GM19463 (cell line): ENCODE results near the gene MYO1D.
"Not testable (repeated sequence)": the region's sequence is repeated elsewhere in the genome, so short reads cannot be mapped to it uniquely, and the experiment has no call there.

Experiments
- ATAC-seq: cut with Tn5 transposase; IDR thresholded peaks from one replicate; pipeline ENCODE4 v1.9.1; 2021; ENCODE audit warnings: mild to moderate bottlenecking, moderate library complexity; ENCODE audit not compliant: unreplicated experiment

MYO1D gene

DNA sequence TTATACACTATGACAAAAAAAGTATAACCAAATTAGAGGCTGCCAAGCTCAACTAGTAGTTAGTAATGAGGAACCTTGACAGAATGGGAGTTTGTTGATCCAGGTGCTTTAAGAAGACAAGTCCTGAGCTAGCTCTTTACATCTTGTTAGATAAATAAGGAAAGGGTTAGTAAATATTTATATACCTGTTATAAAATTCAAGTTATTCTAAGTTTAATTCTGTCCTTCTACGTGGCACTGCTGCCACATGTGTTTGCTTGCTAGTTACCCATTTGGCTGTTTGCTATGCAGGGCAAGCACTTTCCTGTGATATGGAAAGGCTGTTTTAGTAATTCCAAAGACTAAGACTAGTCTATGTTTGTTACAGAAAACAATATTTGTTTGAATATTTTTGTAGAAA lies 180.5 kb downstream of the MYO1D start:
- ATAC-seq: no peak

DNA sequence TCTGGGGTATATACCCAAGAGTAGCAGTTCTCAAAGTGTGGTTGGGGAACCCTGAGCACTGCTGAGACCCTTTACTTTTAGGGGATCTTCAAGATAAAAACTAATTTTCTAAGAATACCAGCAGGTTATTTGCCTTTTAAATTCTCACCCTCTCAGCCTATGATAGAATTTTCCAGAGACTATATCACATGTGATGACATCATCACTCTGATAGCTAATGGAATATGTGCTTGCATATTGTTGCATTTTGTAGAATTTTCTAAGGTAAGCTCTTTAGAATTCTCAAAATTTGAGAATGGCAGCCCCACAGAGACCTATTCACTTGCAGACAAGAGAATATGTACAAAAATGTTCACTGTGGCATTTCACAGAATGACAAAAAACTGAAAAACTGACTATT lies 181.1 kb downstream of the MYO1D start:
- no peak for ATAC-seq

DNA sequence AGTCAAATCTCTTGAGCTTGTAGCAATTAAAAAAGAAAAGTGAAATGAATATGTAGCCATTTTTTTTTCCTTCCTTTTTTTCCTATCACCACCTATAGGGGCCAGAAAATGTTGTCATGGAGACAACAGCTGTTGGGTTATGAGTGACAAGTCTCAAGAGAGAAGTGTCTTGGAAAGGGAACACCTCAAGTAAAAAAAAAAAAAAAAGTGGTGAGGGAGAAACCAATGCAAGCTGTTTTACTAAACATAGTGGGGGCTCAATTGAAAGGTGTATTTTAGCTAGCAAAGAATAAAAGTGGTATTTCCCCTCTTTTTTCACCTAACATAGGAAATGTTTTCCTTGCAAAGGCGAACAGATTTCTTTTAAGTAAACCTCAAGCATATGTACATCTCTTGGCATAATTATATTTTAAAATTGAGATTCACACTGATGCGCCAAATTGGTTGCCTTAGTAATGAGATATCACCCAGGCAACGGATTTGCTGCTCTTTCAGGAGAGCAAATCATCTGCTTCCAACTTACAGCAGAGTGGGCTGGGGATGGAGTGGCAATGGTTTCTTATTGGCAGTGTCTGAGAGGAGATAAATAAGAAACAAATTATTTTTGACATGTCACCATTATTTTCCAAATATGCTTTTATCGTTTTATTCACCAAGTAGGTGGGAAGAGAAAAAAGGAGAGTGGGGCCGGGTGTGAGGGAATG lies 183.6 kb downstream of the MYO1D start:
- ATAC-seq: no peak

DNA sequence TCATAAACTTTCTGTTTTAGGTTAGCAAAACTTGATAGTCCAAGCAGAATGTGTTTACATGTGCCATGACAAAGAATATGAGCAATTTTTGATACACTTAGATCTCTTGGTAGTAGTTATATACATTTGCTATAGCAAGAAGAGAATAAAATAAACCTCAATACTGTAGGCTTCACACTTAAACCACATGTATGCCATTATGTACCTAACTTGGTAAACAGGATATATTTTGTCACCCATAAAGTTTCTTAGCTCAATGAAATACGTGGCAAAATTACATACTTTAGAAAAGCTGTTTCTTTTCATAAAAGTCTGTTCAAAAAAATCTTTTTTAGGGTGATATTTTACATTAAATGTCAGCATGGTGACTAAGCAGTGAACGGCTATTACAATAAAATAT lies 184.7 kb downstream of the MYO1D start:
- ATAC-seq: no peak

DNA sequence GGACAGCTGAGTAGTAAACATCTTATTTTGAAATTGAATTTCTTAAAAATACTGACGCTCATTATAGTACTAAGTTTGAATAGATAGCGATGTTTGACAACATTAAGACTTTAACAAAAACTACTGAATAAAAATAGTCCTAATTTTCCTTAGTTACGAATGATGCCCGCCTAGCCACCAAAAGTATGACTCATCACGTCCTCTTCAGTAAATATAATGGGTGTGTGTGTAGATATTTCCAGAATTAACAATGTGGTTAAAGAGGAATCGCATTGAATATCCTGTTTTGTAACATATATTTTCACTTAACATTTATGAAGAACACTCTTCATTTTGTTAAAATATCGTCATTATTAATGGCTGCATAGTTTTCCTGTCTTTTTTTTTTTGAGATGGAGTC lies 187.6 kb downstream of the MYO1D start:
- ATAC-seq: no peak

DNA sequence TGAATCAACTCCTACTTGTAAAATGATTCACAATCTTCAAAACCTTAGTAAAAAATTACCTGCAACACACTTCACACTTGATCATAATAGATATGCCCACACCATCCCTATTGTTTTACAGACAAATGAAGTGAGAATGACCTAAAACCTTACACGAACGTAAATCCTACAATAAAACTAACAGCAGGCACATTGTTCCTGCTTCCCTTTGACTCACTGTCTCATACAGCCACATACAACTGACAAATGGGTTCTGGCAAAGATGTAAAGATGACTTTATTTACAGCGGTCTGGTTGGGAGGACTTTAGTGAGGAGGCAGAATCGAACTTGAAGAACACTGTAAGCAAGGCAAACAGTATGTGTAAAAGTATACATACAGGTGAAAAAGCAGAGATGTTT lies 188.7 kb downstream of the MYO1D start:
- no peak for ATAC-seq

DNA sequence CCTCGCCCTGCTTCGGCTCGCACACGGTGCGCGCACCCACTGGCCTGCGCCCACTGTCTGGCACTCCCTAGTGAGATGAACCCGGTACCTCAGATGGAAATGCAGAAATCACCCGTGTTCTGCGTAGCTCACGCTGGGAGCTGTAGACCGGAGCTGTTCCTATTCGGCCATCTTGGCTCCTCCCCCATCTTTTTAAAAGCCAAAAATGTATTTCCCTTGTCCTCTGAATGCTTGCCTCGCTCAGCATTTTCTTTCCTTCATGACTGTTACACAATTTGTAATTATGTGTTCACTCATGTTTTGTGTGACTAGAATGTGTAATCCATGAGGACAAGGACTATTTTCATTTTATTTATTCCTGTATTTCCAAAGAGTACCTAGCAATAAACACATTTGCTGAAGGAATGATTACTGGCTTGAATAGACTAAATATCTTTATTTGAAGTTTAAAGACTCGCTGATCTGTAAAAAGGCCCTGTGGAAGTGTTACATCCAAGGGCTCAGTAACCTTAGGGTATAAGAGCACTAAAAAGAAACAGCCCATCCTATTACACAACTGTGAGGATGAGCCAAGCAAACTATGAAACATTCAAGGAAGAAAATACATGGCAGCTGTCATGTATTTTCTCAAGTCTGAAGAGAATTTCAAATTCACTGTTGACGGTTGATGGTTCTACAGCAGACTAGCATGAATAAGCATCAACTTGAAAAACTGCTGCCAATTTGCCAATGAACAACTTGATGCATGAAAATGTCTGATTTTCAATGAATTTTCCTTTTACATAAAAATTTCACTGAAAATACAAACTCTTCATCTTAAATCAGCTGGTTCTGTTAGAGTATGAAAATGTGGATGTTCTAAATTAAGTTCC lies 192.6 kb downstream of the MYO1D start:
- no peak for ATAC-seq

DNA sequence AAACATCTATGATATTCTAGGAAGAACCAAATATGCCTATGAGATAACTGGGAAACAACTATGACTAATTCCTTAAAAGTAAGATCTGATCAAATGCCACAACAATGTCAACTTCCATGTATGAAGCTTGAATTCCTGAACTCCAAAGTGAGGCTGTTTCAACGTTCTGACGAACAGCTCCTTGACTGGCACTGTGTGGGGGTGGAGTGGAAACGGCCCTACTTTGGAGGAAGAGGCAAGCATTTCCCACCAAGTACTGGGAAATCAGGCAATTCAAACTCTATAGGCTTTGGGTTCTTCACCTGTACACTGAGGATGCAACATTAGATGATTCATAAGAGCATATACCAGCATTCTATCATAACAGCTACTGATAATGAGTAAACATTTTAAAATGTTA lies 203.0 kb downstream of the MYO1D start:
- no peak for ATAC-seq

DNA sequence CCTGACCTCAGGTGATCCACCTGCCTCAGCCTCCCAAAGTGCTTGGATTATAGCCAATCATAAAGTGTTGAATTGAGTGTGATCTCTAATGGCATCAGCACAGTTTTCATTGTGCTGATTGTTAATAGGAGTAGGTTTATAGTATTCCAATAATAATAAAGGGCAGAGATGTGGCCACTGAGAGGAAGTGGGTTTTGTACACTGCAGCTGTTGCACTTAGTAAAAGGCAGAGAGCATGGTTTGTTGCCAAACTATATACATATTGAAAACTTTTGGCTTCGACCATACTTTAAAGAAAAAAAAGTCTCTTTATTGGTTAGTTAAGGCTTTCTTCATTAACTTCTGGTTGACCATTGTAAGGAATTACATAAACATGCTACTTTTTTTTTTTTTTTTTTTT lies 204.2 kb downstream of the MYO1D start:
- ATAC-seq: no peak

DNA sequence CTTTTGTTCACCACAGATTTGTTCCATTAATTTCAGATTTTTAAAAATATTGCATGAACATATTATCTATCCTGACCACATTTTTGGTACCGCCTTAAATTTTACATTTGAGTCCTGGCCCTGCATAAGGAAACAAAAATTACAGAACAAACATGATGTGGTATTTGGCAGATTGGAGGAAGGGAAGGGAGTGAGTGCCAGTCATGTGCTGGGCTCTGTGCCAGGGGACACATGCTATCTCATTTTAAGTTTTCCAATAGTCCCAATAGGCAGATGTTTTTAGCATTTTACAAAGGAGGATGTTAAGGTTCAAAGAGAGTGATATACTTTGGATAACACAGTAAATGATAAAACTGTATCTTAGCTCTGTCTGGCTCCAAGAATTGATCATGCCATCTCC lies 205.0 kb downstream of the MYO1D start:
- ATAC-seq: no peak

DNA sequence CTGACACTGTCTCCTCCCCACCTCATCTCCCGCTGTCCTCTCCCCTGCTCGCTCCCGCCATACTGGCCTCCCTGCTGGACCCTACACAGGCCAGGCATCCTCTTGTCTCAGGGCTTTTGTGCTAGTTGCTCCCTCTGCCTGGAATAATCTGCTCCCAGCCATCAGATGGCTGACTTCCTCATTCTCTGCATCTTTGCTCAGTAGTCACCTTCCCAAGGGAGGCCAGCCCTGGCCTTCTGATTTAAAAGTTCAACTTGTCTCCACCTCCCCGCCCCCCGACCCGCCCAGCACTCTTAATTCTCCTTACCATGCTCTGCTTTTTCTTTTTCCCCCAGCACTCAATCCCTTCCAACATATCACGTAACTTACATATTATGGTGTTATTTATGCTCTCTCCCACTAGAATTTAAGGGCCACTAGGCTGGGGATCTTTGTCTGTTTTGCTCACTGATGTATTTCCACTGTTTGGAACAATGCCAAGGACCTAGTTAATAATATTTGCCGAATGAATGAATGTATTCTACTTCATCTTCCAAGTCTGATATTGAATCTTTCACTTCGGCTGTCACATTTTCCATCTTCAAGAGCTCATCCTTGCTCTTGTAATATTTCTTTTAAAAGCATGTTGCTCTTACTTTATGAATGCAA lies 211.9 kb downstream of the MYO1D start:
- no peak for ATAC-seq

DNA sequence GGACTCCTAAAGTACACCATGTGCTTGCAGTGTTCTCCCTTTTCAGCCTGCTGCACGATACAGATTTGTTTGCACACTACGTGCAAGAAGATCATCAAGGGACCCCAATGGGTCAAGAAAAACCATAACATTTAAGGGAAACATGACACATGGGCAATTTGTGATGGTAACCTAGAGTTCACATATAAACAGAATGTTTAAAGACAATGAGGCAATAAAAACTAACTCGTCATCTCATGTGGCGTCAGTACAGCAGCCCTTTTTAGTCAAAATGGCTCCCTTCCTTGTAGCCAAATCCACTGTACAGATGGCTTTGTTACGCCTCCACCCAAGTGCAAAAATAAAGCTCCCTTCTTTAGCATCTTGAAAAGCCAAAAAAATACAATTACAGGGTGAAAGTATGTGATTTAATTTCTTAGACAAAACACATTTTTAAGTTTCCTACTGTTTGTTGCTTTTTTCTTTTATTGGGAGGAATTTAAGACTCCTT lies 216.4 kb downstream of the MYO1D start:
- no peak for ATAC-seq

DNA sequence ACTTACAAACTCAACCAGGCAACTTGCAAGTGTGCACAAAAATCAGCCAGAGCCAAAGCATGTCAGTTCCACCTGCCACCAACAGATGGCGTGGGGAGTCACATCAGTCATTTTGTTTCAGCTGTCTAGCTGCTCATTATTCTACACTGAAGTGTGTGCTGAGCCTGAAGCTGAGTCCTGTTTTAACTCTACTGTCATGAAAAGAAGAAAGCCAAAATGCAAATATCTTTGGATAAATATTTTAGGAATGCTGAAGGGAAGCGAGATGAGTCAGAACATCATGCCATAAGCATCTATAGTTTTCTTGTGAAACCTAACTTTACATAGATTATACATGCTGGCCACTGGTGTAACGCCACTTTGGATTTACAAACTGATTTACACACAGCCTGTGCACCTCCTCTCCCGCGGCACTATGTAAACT lies 217.5 kb downstream of the MYO1D start:
- no peak for ATAC-seq

DNA sequence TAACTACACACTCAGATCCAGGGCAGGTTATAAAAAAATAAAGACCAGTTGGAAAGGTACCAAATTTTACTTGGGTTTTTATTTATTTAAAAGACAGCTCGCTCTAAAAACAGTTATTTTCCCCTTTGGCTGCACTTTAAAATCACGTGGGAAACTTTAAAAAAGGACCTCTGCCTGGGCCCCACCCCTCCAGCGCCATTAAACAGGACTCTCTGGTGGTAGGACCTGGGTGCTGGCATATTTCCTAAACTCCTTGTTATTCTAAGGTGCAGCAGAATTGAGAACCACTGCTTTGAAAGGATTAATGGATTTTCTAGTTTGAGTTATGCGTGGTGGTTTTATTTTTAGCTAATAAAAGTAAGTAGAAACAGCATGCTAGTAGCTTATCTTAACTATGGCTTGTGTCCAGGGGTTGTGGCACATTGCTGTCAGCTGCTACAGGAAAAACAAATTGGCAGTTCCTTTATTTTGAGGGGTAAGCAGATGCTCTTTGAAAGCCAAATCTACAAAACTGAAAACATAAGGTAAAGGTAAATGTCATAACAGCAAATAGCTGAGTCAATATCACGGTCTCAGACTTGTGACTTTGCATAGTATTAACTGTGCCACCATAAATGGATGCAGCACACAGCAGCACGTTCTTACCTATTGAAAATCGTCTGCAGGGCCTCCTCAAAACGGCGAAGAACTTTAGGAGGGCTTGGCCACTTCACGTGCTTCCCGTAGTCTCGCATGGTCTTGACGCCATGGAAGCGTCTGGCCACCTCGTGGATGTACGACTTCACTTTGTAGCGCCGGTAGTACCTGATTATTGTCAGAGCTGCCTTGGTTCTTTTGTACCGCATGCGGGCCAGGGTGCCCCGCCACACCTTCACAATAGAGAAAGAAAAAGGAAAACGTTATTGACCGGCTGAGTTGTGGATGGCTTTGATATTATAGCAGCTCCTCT lies 218.2 kb downstream of the MYO1D start:
- no peak for ATAC-seq

DNA sequence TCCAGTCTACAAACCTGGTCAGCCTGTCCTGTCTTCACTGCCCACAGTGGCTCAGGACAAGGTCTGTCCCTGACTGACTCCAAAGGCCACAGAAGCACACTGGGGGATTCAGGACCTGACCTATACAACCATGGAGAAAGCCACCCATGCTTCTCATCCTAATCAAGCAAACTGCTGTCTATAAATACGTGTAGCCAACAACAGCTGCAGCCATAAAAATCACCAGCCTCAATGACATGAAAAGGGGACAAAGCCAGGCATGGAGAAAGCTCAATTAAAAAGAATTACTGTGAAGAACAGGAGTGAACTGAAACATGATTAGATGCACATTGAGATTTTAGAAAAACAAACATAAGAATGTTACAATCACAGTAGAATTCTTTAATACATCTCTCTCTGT lies 220.0 kb downstream of the MYO1D start:
- no peak for ATAC-seq

DNA sequence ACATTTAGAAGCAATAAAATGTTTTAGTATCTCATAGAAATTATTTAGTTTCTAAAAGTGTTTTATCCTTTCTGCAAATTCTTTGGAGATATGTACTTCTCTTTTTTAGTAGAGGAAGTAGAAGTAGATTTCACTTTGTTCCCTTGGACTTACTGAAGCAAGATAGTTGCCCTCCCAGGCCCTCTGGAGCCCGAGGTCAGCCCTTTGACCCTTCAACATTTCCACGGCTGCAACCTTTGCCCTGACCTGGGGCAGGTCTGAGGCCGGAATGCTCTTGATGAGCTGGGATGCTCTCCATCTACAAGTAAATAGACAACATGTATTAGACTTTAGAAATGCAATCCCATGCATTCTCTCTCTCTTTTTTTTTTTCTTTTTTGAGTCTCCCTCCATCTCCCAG lies 222.6 kb downstream of the MYO1D start:
- ATAC-seq: no peak

DNA sequence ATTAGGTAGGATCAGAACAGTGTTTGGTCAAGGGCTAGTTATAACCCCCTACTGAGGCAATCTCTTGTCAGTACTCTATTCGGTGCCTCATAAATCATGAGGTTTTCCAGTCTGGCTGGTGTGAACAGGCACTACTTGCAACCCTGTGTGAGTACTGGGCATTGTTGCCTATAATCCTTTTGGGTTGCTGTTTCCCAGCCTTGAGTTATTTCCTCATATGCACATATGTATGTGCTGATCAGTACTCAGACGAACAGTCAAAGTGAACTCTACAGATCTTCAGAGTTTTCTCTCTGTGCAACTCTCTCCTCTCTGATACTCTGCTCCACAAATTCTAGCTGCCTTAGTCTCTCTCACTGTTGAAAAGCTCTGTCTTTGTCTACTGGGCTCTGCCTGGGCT lies 225.8 kb downstream of the MYO1D start:
- ATAC-seq: no peak

DNA sequence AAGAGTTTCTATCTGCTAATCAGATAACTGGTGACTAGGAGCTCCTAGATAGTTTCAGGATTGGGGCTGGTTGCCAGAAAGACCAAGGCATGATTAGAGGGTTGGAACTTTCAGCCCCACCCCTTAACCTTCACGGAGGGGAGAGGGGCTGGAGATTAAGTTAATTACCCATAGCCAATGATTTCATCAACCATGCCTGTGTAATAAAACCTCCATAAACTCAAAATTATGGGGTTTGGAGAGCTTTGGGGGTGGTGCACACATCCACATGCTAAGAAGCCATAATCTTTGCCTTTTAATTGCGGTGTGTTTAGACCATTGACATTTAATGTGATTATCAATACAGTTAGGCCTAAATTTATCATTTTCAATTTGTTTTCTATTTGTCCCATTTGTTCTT lies 228.5 kb downstream of the MYO1D start:
- no peak for ATAC-seq

DNA sequence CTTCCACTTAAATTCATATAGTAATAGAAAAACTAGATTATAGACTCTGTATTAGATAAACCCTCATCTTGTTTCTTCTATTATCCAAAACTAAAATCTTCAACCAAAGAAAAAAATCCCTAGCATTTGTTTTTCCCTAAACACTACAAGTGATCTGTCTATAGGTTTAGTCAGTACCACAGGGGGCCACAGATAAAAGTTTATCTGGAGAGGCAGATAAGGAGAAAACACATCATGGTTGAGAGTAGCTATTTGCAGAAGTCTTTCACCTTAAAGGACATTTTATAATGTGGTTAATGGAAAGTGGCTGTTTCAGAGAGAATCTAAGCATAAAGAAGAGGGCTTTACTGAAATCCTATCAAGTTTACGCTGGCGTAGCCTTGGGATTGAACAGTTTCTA lies 230.0 kb downstream of the MYO1D start:
- no peak for ATAC-seq

DNA sequence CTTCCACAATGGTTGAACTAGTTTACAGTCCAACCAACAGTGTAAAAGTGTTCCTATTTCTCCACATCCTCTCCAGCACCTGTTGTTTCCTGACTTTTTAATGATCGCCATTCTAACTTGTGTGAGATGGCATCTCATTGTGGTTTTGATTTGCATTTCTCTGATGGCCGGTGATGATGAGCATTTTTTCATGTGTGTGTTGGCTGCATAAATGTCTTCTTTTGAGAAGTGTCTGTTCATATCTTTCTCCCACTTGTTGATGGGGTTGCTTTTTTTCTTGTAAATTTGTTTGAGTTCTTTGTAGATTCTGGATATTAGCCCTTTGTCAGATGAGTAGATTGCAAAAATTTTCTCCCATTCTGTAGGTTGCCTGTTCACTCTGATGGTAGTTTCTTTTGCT lies 235.4 kb downstream of the MYO1D start:
- ATAC-seq: not testable (repeated sequence)
